ENCODE results near the gene TBC1D22A. TPM values are rescaled to one million over a fixed set of nuclear protein-coding genes. Genes with fewer than 3 reads are reported as not detected.

Gene TBC1D22A
- total and polyA plus RNA-seq, 2 donors (not counting 3 experiments of a cell fraction or from before 2014, with no cell fraction given) = 26.1 to 32.4 TPM

DNA sequence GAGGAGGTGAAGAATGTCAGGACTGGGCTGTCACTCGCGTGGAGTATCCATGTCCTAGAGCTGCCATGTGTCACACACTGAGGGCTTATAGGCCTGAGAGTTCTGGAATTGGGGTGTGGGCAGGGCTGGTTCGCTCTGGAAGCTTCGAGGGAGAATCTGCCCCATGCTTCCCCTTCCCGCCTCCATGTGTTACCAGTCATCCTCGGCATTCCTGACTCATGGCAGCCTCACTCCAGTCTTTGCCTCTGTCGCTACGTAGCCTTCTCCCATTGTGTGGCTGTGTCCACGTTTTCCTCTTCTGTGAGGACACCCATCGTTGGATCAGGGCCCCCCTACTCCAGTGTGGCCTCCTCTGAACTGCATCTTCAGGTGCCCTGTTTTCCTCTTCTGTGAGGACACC is 301.2 kb downstream of the TBC1D22A start:
- Histone ChIP-seq H3K9ac (replicated peaks; ENCODE audit: extremely low read depth, insufficient read depth, low read length) (no peak overlapping the region), H3K9me3 (replicated peaks; ENCODE audit: control insufficient read depth, insufficient read depth, low read length) (no peaks in the 10 kb centered on the region), H2AFZ (ENCODE audit: low read depth, low read length) (no peak overlapping the region), H3K9me1 (replicated peaks; ENCODE audit: control insufficient read depth, extremely low read depth, insufficient read depth, low read length) (no peaks in the 10 kb centered on the region), H3K27me3 (ENCODE audit: control insufficient read depth in 2 of 2, insufficient read depth in 2 of 2, low read length in 2 of 2) (no peaks in the 10 kb centered on the region), H3K4me2 (ENCODE audit: insufficient read depth, low read length) (no peak overlapping the region), H4K20me1 (replicated peaks; ENCODE audit: control insufficient read depth, extremely low read depth, insufficient read depth, low read length) (no peaks in the 10 kb centered on the region), H3K27ac (ENCODE audit: insufficient read depth, low read depth, low read length) (no peak overlapping the region), H3K4me3 (replicated peaks in 1 of 3; ENCODE audit: insufficient read depth in 1 of 3, low read depth in 1 of 3, low read length in 3 of 3) (no peak overlapping the region), H3K36me3 (ENCODE audit: control insufficient read depth in 2 of 2, extremely low read depth in 1 of 2, insufficient read depth in 2 of 2, low read length in 2 of 2) (peaks cover 0 to 9% of the 10 kb centered on the region in 2 experiments), H3K4me1 (ENCODE audit: control insufficient read depth, extremely low read depth, insufficient read depth, low read length) (peaks cover 6% of the 10 kb centered on the region), H3K79me2 (ENCODE audit: control insufficient read depth, insufficient read depth, low read length) (no peaks in the 10 kb centered on the region)
- ChIA-PET POLR2A (no interaction called here), CTCF (no interaction called here)
- dilution Hi-C loops (cut with MboI; ENCODE audit: extremely low pct_ligation_motif_present, low sequenced_read_pairs) = no loop called here
- no TSS peak for BruUV-seq (replicated peaks)
- TF ChIP-seq, protein P1, sequence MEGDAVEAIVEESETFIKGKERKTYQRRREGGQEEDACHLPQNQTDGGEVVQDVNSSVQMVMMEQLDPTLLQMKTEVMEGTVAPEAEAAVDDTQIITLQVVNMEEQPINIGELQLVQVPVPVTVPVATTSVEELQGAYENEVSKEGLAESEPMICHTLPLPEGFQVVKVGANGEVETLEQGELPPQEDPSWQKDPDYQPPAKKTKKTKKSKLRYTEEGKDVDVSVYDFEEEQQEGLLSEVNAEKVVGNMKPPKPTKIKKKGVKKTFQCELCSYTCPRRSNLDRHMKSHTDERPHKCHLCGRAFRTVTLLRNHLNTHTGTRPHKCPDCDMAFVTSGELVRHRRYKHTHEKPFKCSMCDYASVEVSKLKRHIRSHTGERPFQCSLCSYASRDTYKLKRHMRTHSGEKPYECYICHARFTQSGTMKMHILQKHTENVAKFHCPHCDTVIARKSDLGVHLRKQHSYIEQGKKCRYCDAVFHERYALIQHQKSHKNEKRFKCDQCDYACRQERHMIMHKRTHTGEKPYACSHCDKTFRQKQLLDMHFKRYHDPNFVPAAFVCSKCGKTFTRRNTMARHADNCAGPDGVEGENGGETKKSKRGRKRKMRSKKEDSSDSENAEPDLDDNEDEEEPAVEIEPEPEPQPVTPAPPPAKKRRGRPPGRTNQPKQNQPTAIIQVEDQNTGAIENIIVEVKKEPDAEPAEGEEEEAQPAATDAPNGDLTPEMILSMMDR (IDR thresholded peaks at IDR 0.05; ENCODE audit: extremely low read depth in 1 of 2, insufficient read depth in 1 of 2, low read depth in 1 of 2, low read length in 2 of 2) = no peak
- TF ChIP-seq POLR2A (IDR thresholded peaks at IDR 0.05; ENCODE audit: low read depth, low read length) (no peak), GATA2 (IDR thresholded peaks at IDR 0.05; ENCODE audit: insufficient read depth, insufficient read length, low read depth, low read length) (no peak), MAX (IDR thresholded peaks at IDR 0.05; ENCODE audit: insufficient read depth, insufficient read length) (no peak), FOS (IDR thresholded peaks at IDR 0.05; ENCODE audit: borderline replicate concordance, insufficient read depth, low read length) (no peak)
- no peak for FAIRE-seq
- intact Hi-C loops (cut with micrococcal nuclease) = no loop called here
- no peak for DNase-seq (ENCODE audit: low read depth, low spot score)

GRCh38 chr22:47064016-47064415 is 301.6 kb downstream of the TBC1D22A start:
- Histone ChIP-seq H4K20me1 (replicated peaks; ENCODE audit: control insufficient read depth, extremely low read depth, insufficient read depth, low read length) (no peaks in the 10 kb centered on the region), H2AFZ (ENCODE audit: low read depth, low read length) (no peak overlapping the region), H3K4me2 (ENCODE audit: insufficient read depth, low read length) (no peak overlapping the region), H3K36me3 (ENCODE audit: control insufficient read depth in 2 of 2, extremely low read depth in 1 of 2, insufficient read depth in 2 of 2, low read length in 2 of 2) (peaks cover 0 to 9% of the 10 kb centered on the region in 2 experiments), H3K79me2 (ENCODE audit: control insufficient read depth, insufficient read depth, low read length) (no peaks in the 10 kb centered on the region), H3K9ac (replicated peaks; ENCODE audit: extremely low read depth, insufficient read depth, low read length) (no peak overlapping the region), H3K9me3 (replicated peaks; ENCODE audit: control insufficient read depth, insufficient read depth, low read length) (no peaks in the 10 kb centered on the region), H3K9me1 (replicated peaks; ENCODE audit: control insufficient read depth, extremely low read depth, insufficient read depth, low read length) (no peaks in the 10 kb centered on the region), H3K4me3 (replicated peaks in 1 of 3; ENCODE audit: insufficient read depth in 1 of 3, low read depth in 1 of 3, low read length in 3 of 3) (no peak overlapping the region), H3K27ac (ENCODE audit: insufficient read depth, low read depth, low read length) (no peak overlapping the region), H3K27me3 (ENCODE audit: control insufficient read depth in 2 of 2, insufficient read depth in 2 of 2, low read length in 2 of 2) (no peaks in the 10 kb centered on the region), H3K4me1 (ENCODE audit: control insufficient read depth, extremely low read depth, insufficient read depth, low read length) (peaks cover 6% of the 10 kb centered on the region)
- no TSS peak for BruUV-seq (replicated peaks)
- FAIRE-seq (no peak), DNase-seq (ENCODE audit: low read depth, low spot score) (no peak)
- TF ChIP-seq POLR2AphosphoS5 (IDR thresholded peaks at IDR 0.05; ENCODE audit: insufficient read depth, low read depth, low read length) = no peak
- no peak for TF ChIP-seq MYC (IDR thresholded peaks at IDR 0.05; ENCODE audit: low read depth, low read length)
- TF ChIP-seq POLR2A (IDR thresholded peaks at IDR 0.05; ENCODE audit: low read depth, low read length) = no peak
- no peak for TF ChIP-seq MAX (IDR thresholded peaks at IDR 0.05; ENCODE audit: insufficient read depth, insufficient read length)
- TF ChIP-seq, protein P1 (IDR thresholded peaks at IDR 0.05; ENCODE audit: extremely low read depth in 1 of 2, insufficient read depth in 1 of 2, low read depth in 1 of 2, low read length in 2 of 2) = no peak
- no peak for TF ChIP-seq GATA2 (IDR thresholded peaks at IDR 0.05; ENCODE audit: insufficient read depth, insufficient read length, low read depth, low read length)
- no peak for TF ChIP-seq FOS (IDR thresholded peaks at IDR 0.05; ENCODE audit: borderline replicate concordance, insufficient read depth, low read length)
- TF ChIP-seq JUN (IDR thresholded peaks at IDR 0.05; ENCODE audit: borderline replicate concordance, insufficient read depth, insufficient read length, low read depth) = no peak
- TF ChIP-seq EZH2 (IDR thresholded peaks at IDR 0.05; ENCODE audit: borderline replicate concordance, low read depth, low read length, severe bottlenecking) = no peak
- dilution Hi-C loops (cut with MboI; ENCODE audit: extremely low pct_ligation_motif_present, low sequenced_read_pairs) (no loop called here), intact Hi-C loops (cut with micrococcal nuclease) (no loop called here)
- ChIA-PET CTCF (no interaction called here), POLR2A (no interaction called here)
